H1 (cell line): ENCODE results near the gene FGFRL1. TPM values are rescaled to one million over a fixed set of nuclear protein-coding genes. Genes with fewer than 3 reads are reported as not detected.
"Not testable (repeated sequence)": the region's sequence is repeated elsewhere in the genome, so short reads cannot be mapped to it uniquely, and the experiment has no call there.

Experiments used
- CTCF ChIA-PET: fragments of 300-600 bp; sonication (Branson Sonifier 250); formaldehyde crosslinking; loops from one replicate; lab custom pipeline; 2021; ENCODE audit not compliant: partially characterized antibody; lab: Charles Lee
- POLR2A ChIA-PET: fragments of 300-600 bp; sonication (Branson Sonifier 250); formaldehyde crosslinking; loops from one replicate; lab custom pipeline; 2021; ENCODE audit warnings: inconsistent platforms; ENCODE audit not compliant: partially characterized antibody; lab: Charles Lee
- DNase-seq, 2 experiments: peaks; one replicate each; pipeline versions ENCODE4 v3.0.0 to v3.0.0-alpha.2; 2010 to 2022; ENCODE audit warnings: low spot score in 2 of 2, low read depth in 1 of 2, mixed read lengths in 1 of 2
- FAIRE-seq: peaks from 2 replicates; lab custom pipeline; 2011; peaks lifted over from hg19 to GRCh38; lab: Jason Lieb, UNC
- H2AFZ ChIP-seq: 2 replicates; pipeline ENCODE4 v1.8.1; 2012; ENCODE audit warnings: low read length, inconsistent platforms
- H2AK5ac ChIP-seq: 2 replicates; pipeline ENCODE4 v1.6.1; 2013; ENCODE audit warnings: low read depth, low read length
- H2BK120ac ChIP-seq: replicated peaks from 2 replicates; pipeline ENCODE3; 2013; ENCODE audit warnings: low read depth, low read length, inconsistent platforms
- H2BK12ac ChIP-seq: 2 replicates; pipeline ENCODE4 v1.6.1; 2013; ENCODE audit warnings: low read depth, low read length
- H2BK15ac ChIP-seq: 2 replicates; pipeline ENCODE4 v1.6.1; 2013; ENCODE audit warnings: low read length
- H2BK20ac ChIP-seq: 2 replicates; pipeline ENCODE4 v1.6.1; 2013; ENCODE audit warnings: low read length
- H2BK5ac ChIP-seq: 2 replicates; pipeline ENCODE4 v1.6.1; 2013; ENCODE audit warnings: low read depth, low read length
- H3K14ac ChIP-seq: 2 replicates; pipeline ENCODE4 v1.6.1; 2013; ENCODE audit warnings: inconsistent platforms; ENCODE audit not compliant: insufficient read length
- H3K18ac ChIP-seq: 2 replicates; pipeline ENCODE4 v1.6.1; 2013; ENCODE audit warnings: low read length; ENCODE audit errors: extremely low read depth
- H3K23ac ChIP-seq: 2 replicates; pipeline ENCODE4 v1.6.1; 2013; ENCODE audit warnings: inconsistent platforms; ENCODE audit not compliant: insufficient read length
- H3K23me2 ChIP-seq: 2 replicates; pipeline ENCODE4 v1.6.1; 2013; ENCODE audit warnings: low read depth, low read length
- H3K27ac ChIP-seq: 2 replicates; pipeline ENCODE4 v1.6.1; 2011; ENCODE audit warnings: low read depth, low read length, inconsistent platforms
- H3K27me3 ChIP-seq, 4 experiments: replicated peaks in 1 of 4; 1 replicate in 1 of 4; 2 replicates in 3 of 4; pipeline versions ENCODE4 v1.6.1 to v1.8.1; 2011 to 2013; ENCODE audit warnings: low read length in 3 of 4, mild to moderate bottlenecking in 3 of 4, inconsistent platforms in 2 of 4, mixed read lengths in 2 of 4, moderate library complexity in 1 of 4; ENCODE audit not compliant: control insufficient read depth in 3 of 4, insufficient read depth in 3 of 4; ENCODE audit errors: extremely low read depth in 1 of 4
- H3K36me3 ChIP-seq, 4 experiments: 2 replicates each; pipeline versions ENCODE4 v1.6.1 to v1.8.1; 2011 to 2013; ENCODE audit warnings: mild to moderate bottlenecking in 4 of 4, low read length in 3 of 4, moderate library complexity in 2 of 4, control low read depth in 1 of 4, inconsistent platforms in 1 of 4; ENCODE audit not compliant: insufficient read depth in 4 of 4, control insufficient read depth in 2 of 4
- H3K4ac ChIP-seq: replicated peaks from 2 replicates; pipeline ENCODE3; 2013; ENCODE audit warnings: low read length, low read depth, mixed read lengths, inconsistent platforms; ENCODE audit not compliant: insufficient read length
- H3K4me1 ChIP-seq, 4 experiments: replicated peaks in 1 of 4; 1 replicate in 1 of 4; 2 replicates in 3 of 4; pipeline versions ENCODE4 v1.6.1 to v1.8.1; 2011 to 2013; ENCODE audit warnings: low read length in 3 of 4, inconsistent platforms in 2 of 4, mixed read lengths in 1 of 4; ENCODE audit not compliant: insufficient read depth in 4 of 4, control insufficient read depth in 3 of 4
- H3K4me2 ChIP-seq, 2 experiments: 2 replicates each; pipeline versions ENCODE4 v1.6.1 to v1.8.1; 2011 to 2013; ENCODE audit warnings: low read depth in 2 of 2, low read length in 2 of 2, control low read depth in 1 of 2, inconsistent platforms in 1 of 2, mild to moderate bottlenecking in 1 of 2; ENCODE audit not compliant: insufficient read depth in 1 of 2
- H3K4me3 ChIP-seq, 4 experiments: fragments of 200-600, 300-600 bp in 1 of 4; sonication (generic), shearing (Covaris generic), sonication (Bioruptor Twin) in 1 of 4; 2 replicates each; pipeline versions ENCODE4 v1.5.1 to v1.8.1; 2011 to 2016; ENCODE audit warnings: low read length in 4 of 4, low read depth in 3 of 4, control low read depth in 2 of 4, inconsistent platforms in 2 of 4, mild to moderate bottlenecking in 2 of 4, mixed read lengths in 1 of 4, moderate library complexity in 1 of 4; ENCODE audit not compliant: insufficient read depth in 2 of 4; ENCODE audit errors: extremely low read depth in 1 of 4
- H3K56ac ChIP-seq: replicated peaks from 2 replicates; pipeline ENCODE3; 2013; ENCODE audit warnings: low read depth, mild to moderate bottlenecking, mixed read lengths, low read length, inconsistent platforms; ENCODE audit not compliant: insufficient read length
- H3K79me1 ChIP-seq: 2 replicates; pipeline ENCODE4 v1.6.1; 2013; ENCODE audit warnings: low read depth, low read length, control low read depth
- H3K79me2 ChIP-seq, 2 experiments: 2 replicates each; pipeline versions ENCODE4 v1.6.1 to v1.8.1; 2012 to 2013; ENCODE audit warnings: low read length in 2 of 2, mild to moderate bottlenecking in 2 of 2, inconsistent platforms in 1 of 2; ENCODE audit not compliant: insufficient read depth in 2 of 2, control insufficient read depth in 1 of 2
- H3K9ac ChIP-seq, 4 experiments: replicated peaks in 1 of 4; 1 replicate in 1 of 4; 2 replicates in 3 of 4; pipeline versions ENCODE4 v1.6.1 to v1.8.1; 2011 to 2013; ENCODE audit warnings: low read depth in 3 of 4, low read length in 3 of 4, control low read depth in 2 of 4, mild to moderate bottlenecking in 2 of 4, moderate library complexity in 2 of 4, inconsistent platforms in 1 of 4; ENCODE audit errors: extremely low read depth in 1 of 4
- H3K9me3 ChIP-seq, 2 experiments: 2 replicates each; pipeline versions ENCODE4 v1.6.1 to v1.8.1; 2012 to 2013; ENCODE audit warnings: mild to moderate bottlenecking in 2 of 2, moderate library complexity in 2 of 2, control low read depth in 1 of 2, inconsistent platforms in 1 of 2, low read depth in 1 of 2, low read length in 1 of 2, mixed read lengths in 1 of 2; ENCODE audit not compliant: insufficient read depth in 2 of 2
- H4K20me1 ChIP-seq, 2 experiments: replicated peaks in 1 of 2; 2 replicates each; pipeline versions ENCODE3 to v1.8.1; 2011 to 2013; ENCODE audit warnings: inconsistent platforms in 2 of 2, low read length in 2 of 2, mild to moderate bottlenecking in 1 of 2; ENCODE audit not compliant: insufficient read depth in 2 of 2, control insufficient read depth in 1 of 2
- H4K5ac ChIP-seq: 2 replicates; pipeline ENCODE4 v1.6.1; 2013; ENCODE audit warnings: low read length, low read depth, mixed read lengths, inconsistent platforms; ENCODE audit not compliant: insufficient read length
- H4K8ac ChIP-seq: 2 replicates; pipeline ENCODE4 v1.8.0; 2013; ENCODE audit warnings: mild to moderate bottlenecking, moderate library complexity, low read length, inconsistent platforms; ENCODE audit not compliant: insufficient read depth; ENCODE audit errors: extremely low read depth
- H4K91ac ChIP-seq: replicated peaks from 2 replicates; pipeline ENCODE3; 2013; ENCODE audit warnings: low read length, mixed read lengths, inconsistent platforms; ENCODE audit not compliant: insufficient read length
- WGBS, 2 experiments: shearing (Covaris generic) in 1 of 2; methylation state at CpG; one replicate each; pipeline versions ENCODE4 v1.1.6 to v1.1.7; 2013 to 2015; ENCODE audit warnings: low lambda C conversion rate in 2 of 2, mixed read lengths in 2 of 2, inconsistent platforms in 1 of 2, low coverage in 1 of 2, missing lambda C conversion rate in 1 of 2; ENCODE audit not compliant: insufficient replicate concordance in 2 of 2, insufficient coverage in 1 of 2, insufficient read length in 1 of 2; ENCODE audit errors: extremely low coverage in 1 of 2, missing lambda C conversion rate in 1 of 2; 5-methylcytosine and 5-hydroxymethylcytosine counted together
- polyA plus RNA-seq, 7 experiments: library from polyadenylated mRNA; depleted of rRNA in 3 of 7; stranded (reverse) in 5 of 7; unstranded in 2 of 7; fragments of >200 nt in 5 of 7; fragments of 200-250 nt in 2 of 7; gene quantifications; 1 replicate in 5 of 7; 2 replicates in 1 of 7; 4 replicates in 1 of 7; pipeline versions ENCODE4 v1.2.1 to v1.2.3, GENCODE V29; 2011 to 2013; ENCODE audit warnings: missing spikeins in 2 of 7, mixed read lengths in 2 of 7
- total RNA-seq: library from RNA; stranded (reverse); fragmentation: NEBNext Ultra II Directional; extraction: Animal tissue kit (Norgen Biotek cat#: 25700); gene quantifications from 2 replicates; pipeline ENCODE4 v1.2.1, GENCODE V29; 2021

Gene FGFRL1
- total and polyA plus RNA-seq, 2 of the 8 experiments (the other 6 are each of a cell fraction or from before 2014, with no cell fraction given): 18.9 to 34.6 TPM

GRCh38 chr4:1054696-1055242, 43.3 kb downstream of the FGFRL1 start:
- H4K20me1 ChIP-seq, H3K79me1 ChIP-seq, H3K4me3 ChIP-seq, H3K56ac ChIP-seq, H2BK12ac ChIP-seq, H3K36me3 ChIP-seq, H3K9ac ChIP-seq, H4K8ac ChIP-seq, DNase-seq, H2BK5ac ChIP-seq, H2AK5ac ChIP-seq, H2AFZ ChIP-seq, H3K4me2 ChIP-seq, H3K23ac ChIP-seq, H2BK120ac ChIP-seq, H3K4me1 ChIP-seq, H4K5ac ChIP-seq, POLR2A ChIA-PET, H3K4ac ChIP-seq, FAIRE-seq, H3K18ac ChIP-seq, H2BK15ac ChIP-seq, H2BK20ac ChIP-seq, H3K23me2 ChIP-seq, H3K79me2 ChIP-seq, CTCF ChIA-PET, H3K27ac ChIP-seq, H3K14ac ChIP-seq, H3K9me3 ChIP-seq, H4K91ac ChIP-seq: not testable (repeated sequence)
- H3K27me3 ChIP-seq: peaks cover 0 to 21% (median 17%) of the 10 kb centered on the region in 4 experiments; a peak in 6 of 7 replicates
- WGBS, 2 experiments: no CpG with 5 or more reads among the region's 11 CpGs

GRCh38 chr4:1055243-1055701, 43.8 kb downstream of the FGFRL1 start:
- H3K79me2 ChIP-seq, FAIRE-seq, H4K8ac ChIP-seq, H3K18ac ChIP-seq, H3K4me1 ChIP-seq, H3K79me1 ChIP-seq, H3K36me3 ChIP-seq, H3K14ac ChIP-seq, H3K4ac ChIP-seq, DNase-seq, H3K23ac ChIP-seq, H4K5ac ChIP-seq, H3K56ac ChIP-seq, H2BK15ac ChIP-seq, H2AK5ac ChIP-seq, H3K9me3 ChIP-seq, H3K23me2 ChIP-seq, H3K27ac ChIP-seq, H2BK120ac ChIP-seq, H3K9ac ChIP-seq, H2BK20ac ChIP-seq, H2BK5ac ChIP-seq, H4K20me1 ChIP-seq, H2BK12ac ChIP-seq, H4K91ac ChIP-seq: not testable (repeated sequence)
- WGBS, 2 experiments: 70% methylated on average over 11 of the region's 13 CpGs; no CpG with 5 or more reads in 1 of the 2 experiments
- peak overlapping the region; percentile 2 to 22; a peak in 2 of 4 replicates for H3K4me2 ChIP-seq
- CTCF ChIA-PET: interaction anchor here (1.2 to 1.4 kb wide), 3 partner anchors 10 to 47 kb away, joined by 3 to 7 read pairs (median 3); no protein-coding TSS in a partner anchor
- 0 out of 2 replicates have a peak overlapping the region, but pooled peaks have one; percentile 82 for H2AFZ ChIP-seq
- H3K4me3 ChIP-seq: peak overlapping the region in 1 of 4 experiments; percentile 5; a peak in 1 of 8 replicates
- POLR2A ChIA-PET: interaction anchor here (1.5 kb wide), 1 partner anchor 11 kb away, joined by 5 read pairs; no protein-coding TSS in a partner anchor
- H3K27me3 ChIP-seq: peaks cover 0 to 20% (median 16%) of the 10 kb centered on the region in 4 experiments; a peak in 6 of 7 replicates
